GM13976 (cell line): ENCODE data around the gene XRCC5.

Source experiments
- DNase-seq: peaks from one replicate; pipeline ENCODE4 v3.0.0; 2012; ENCODE audit warnings: low spot score
- CTCF ChIP-seq: IDR thresholded peaks from 2 replicates; pipeline ENCODE4 v1.5.1; 2012; ENCODE audit warnings: borderline replicate concordance, mild to moderate bottlenecking; ENCODE audit not compliant: insufficient read depth; ENCODE audit errors: extremely low read depth, missing control alignments, control extremely low read depth
- in situ Hi-C: fragments of 300-500 bp; cut with MboI; formaldehyde crosslinking; loops from one replicate; pipeline ENCODE4 v1.12.0; 2022; ENCODE audit warnings: low sequenced_read_pairs, mixed read lengths, inconsistent platforms; ENCODE audit not compliant: unreplicated experiment

XRCC5 gene

GRCh38 chr2:216071111-216071851 lies 37.9 kb upstream of the XRCC5 start:
- DNase-seq = no peak
- TF ChIP-seq CTCF = no peak
- in situ Hi-C loops = no loop called here

- no peak for TF ChIP-seq CTCF
- in situ Hi-C loops = no loop called here
- DNase-seq = no peak
Measured at GRCh38 chr2:216072473-216072872, 36.7 kb upstream of the XRCC5 start.

- DNase-seq = no peak
- no peak for TF ChIP-seq CTCF
- in situ Hi-C loops = no loop called here
Measured at GRCh38 chr2:216073773-216074172, 35.4 kb upstream of the XRCC5 start.

GRCh38 chr2:216074380-216074779 lies 34.8 kb upstream of the XRCC5 start:
- TF ChIP-seq CTCF = no peak
- in situ Hi-C loops = no loop called here
- DNase-seq = no peak

- in situ Hi-C loops = no loop called here
Measured at GRCh38 chr2:216074794-216075193, 34.4 kb upstream of the XRCC5 start.

More at GRCh38 chr2:216074794-216075193, 34.4 kb upstream of the XRCC5 start:
- no peak for DNase-seq
- no peak for TF ChIP-seq CTCF
